Esophagus muscularis mucosa (tissue), 3 donors: Measurements from ENCODE around the gene ARL13B.
A peak's percentile ranks its signal among the peaks of the same experiment; 100 is the strongest.

Experiments used
- CTCF ChIP-seq, 3 experiments: fragments of 200-600 bp in 2 of 3; fragments of 450-650 bp in 1 of 3; sonication (generic) in 2 of 3; IDR thresholded peaks; one replicate each; pipeline ENCODE4 v1.5.1; 2017 to 2019; ENCODE audit warnings: antibody characterized with exemption in 3 of 3, mild to moderate bottlenecking in 2 of 3, moderate library complexity in 1 of 3
- POLR2A ChIP-seq: fragments of 450-650 bp; IDR thresholded peaks from one replicate; pipeline ENCODE4 v1.6.1; 2017; ENCODE audit warnings: antibody characterized with exemption, moderate library complexity, mild to moderate bottlenecking, low read depth

GRCh38 chr3:94004301-94004910 lies 24.5 kb downstream of the ARL13B start:
- TF ChIP-seq CTCF (IDR thresholded peaks at IDR 0.05), result peak; percentile 67 to 81 (median 72)
- TF ChIP-seq POLR2A, result no peak
